Measurements from ENCODE around the gene CR1L. TPM values are rescaled to one million over a fixed set of nuclear protein-coding genes. Genes with fewer than 3 reads are reported as not detected.
A peak's percentile ranks its signal among the peaks of the same experiment; 100 is the strongest.
"Not testable (repeated sequence)": the region's sequence is repeated elsewhere in the genome, so short reads cannot be mapped to it uniquely, and the experiment has no call there.

Gene CR1L
- total and polyA plus RNA-seq, 9 of the 15 experiments (the other 6 are each of a cell fraction or from before 2014, with no cell fraction given): 10.1 to 74.8 (median 34.3) TPM

- TF ChIP-seq ARID2 (IDR thresholded peaks at IDR 0.05) (0 out of 2 replicates have a peak, but pooled peaks have one; percentile 34), PHB2 (IDR thresholded peaks at IDR 0.05; ENCODE audit: low read depth) (0 out of 2 replicates have a peak, but pooled peaks have one; percentile 18), ZNF121 (CRISPR knock-in tag; conservative IDR thresholded peaks at IDR 0.05) (peak; percentile 31; the same call in 1 of the 2 replicates)
Measured at GRCh38 chr1:207682872-207683434, 38.0 kb downstream of the CR1L start (continued).

DNA sequence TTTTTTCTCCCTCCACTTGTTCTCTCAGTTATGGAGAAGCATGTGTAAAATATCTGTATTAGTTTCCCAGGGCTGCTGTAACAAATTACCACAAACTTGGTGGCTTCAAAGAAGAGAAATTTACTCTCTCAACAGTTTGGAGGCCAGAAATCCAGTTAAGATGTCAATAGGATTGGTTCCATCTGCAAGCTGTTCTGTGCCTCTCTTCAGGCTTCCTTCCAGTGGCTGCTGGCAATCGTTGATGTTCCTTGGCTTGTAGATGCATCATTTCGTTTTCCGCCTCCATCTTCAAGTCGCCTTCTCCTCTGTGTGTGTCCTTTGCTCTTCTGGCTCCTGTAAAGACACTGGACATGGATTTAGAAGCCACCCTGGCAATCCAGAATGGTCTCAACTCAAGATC lies 45.6 kb downstream of the CR1L start:
- in situ Hi-C loops (cut with MboI); H3K9me3 ChIP-seq (replicated peaks; ENCODE audit: control insufficient read depth, insufficient read depth, low read depth, low read length); DNase-seq (ENCODE audit: extremely low read depth in 1 of 4, low spot score in 3 of 4); H2AFZ ChIP-seq (ENCODE audit: low read depth, low read length); POLR2A ChIA-PET; H3K9ac ChIP-seq (ENCODE audit: insufficient read depth in 1 of 2, low read depth in 2 of 2, low read length in 2 of 2); H3K79me2 ChIP-seq (ENCODE audit: control insufficient read depth, insufficient read depth, low read length); H3K4me3 ChIP-seq; intact Hi-C loops (cut with micrococcal nuclease); ATAC-seq; FAIRE-seq; BruUV-seq (replicated peaks); H3K27me3 ChIP-seq (ENCODE audit: control insufficient read depth in 2 of 2, insufficient read depth in 2 of 2, low read length in 2 of 2); H3K9me1 ChIP-seq (ENCODE audit: control insufficient read depth, insufficient read depth, low read length); CTCF ChIA-PET (ENCODE audit: low intra/inter-chr PET ratio); H3K4me2 ChIP-seq (ENCODE audit: insufficient read depth, low read length); H4K20me1 ChIP-seq (replicated peaks; ENCODE audit: control insufficient read depth, insufficient read depth, low read length); TF ChIP-seq FOXM1 (CRISPR knock-in tag; IDR thresholded peaks at IDR 0.05; ENCODE audit: low read depth): not testable (repeated sequence)
- 76% methylated on average over 4 of the region's 4 CpGs for WGBS (ENCODE audit: insufficient coverage, low coverage, missing lambda C conversion rate)
- peaks cover 5 to 12% of the 10 kb centered on the region in 2 experiments; a peak in 3 of 5 replicates for H3K4me1 ChIP-seq (replicated peaks in 1 of 2; ENCODE audit: control insufficient read depth in 2 of 2, insufficient read depth in 2 of 2, low read length in 2 of 2)
- 0 out of 3 replicates have a peak overlapping the region, but pooled peaks have one; percentile 15 for H3K27ac ChIP-seq (ENCODE audit: extremely low read depth, low read depth, low read length)
- H3K36me3 ChIP-seq (ENCODE audit: control insufficient read depth, insufficient read depth, low read length): peaks cover 13% of the 10 kb centered on the region; the same call in 2 of the 3 replicates
- TF ChIP-seq FOXM1 (IDR thresholded peaks at IDR 0.05; ENCODE audit: low read depth): 0 out of 2 replicates have a peak, but pooled peaks have one; percentile 24
- 0 out of 2 replicates have a peak, but pooled peaks have one; percentile 62 for TF ChIP-seq EHMT2 (IDR thresholded peaks at IDR 0.05)

Measured in K562 (cell line).